A549 (cell line): ENCODE measurements around the gene CC2D1A. TPM values are rescaled to one million over a fixed set of nuclear protein-coding genes. Genes with fewer than 3 reads are reported as not detected.
A peak's percentile ranks its signal among the peaks of the same experiment; 100 is the strongest.

Experiments
- ATAC-seq, 2 experiments: fragments of 200-7000 bp in 1 of 2; fragments of >200 bp in 1 of 2; cut with Nextera tagmentation in 1 of 2; cut with Tn5 transposase in 1 of 2; 3 replicates each; pipeline versions ENCODE4 v1.8.0 to v1.9.1; 2018 to 2020; ENCODE audit warnings: mild to moderate bottlenecking in 1 of 2, moderate library complexity in 1 of 2
- CTCF ChIA-PET: fragments of 300-600 bp; sonication (Branson Sonifier 250); formaldehyde crosslinking; extraction: SDS; loops from one replicate; lab custom pipeline; 2021; ENCODE audit warnings: antibody characterized with exemption, inconsistent platforms; lab: Yijun Ruan, JAX
- POLR2A ChIA-PET: fragments of 350-600 bp; formaldehyde crosslinking; extraction: SDS; loops from one replicate; lab custom pipeline; 2021; ENCODE audit warnings: antibody characterized with exemption, inconsistent platforms; lab: Yijun Ruan, JAX
- DNase-seq, 2 experiments: peaks; one replicate each; pipeline versions ENCODE4 v3.0.0 to v3.0.0-alpha.2; 2011 to 2016; ENCODE audit warnings: low read depth in 1 of 2, low spot score in 1 of 2
- FAIRE-seq: peaks from 2 replicates; lab custom pipeline; 2011; peaks lifted over from hg19 to GRCh38; lab: Jason Lieb, UNC
- H3K27ac ChIP-seq, 2 experiments: fragments of >200 bp; sonication (Bioruptor Twin); formaldehyde crosslinking; 3 replicates each; pipeline ENCODE4 v1.5.1; 2016 to 2017
- H3K4me1 ChIP-seq: fragments of >200 bp; sonication (Bioruptor Twin); formaldehyde crosslinking; 3 replicates; pipeline ENCODE4 v1.6.1; 2016
- H3K4me2 ChIP-seq: fragments of >200 bp; sonication (Bioruptor Twin); formaldehyde crosslinking; 3 replicates; pipeline ENCODE4 v1.6.1; 2016
- H3K4me3 ChIP-seq: fragments of >200 bp; sonication (Bioruptor Twin); formaldehyde crosslinking; 3 replicates; pipeline ENCODE4 v1.5.1; 2016
- H3K9me3 ChIP-seq: fragments of >200 bp; sonication (Bioruptor Twin); formaldehyde crosslinking; 3 replicates; pipeline ENCODE4 v1.6.1; 2016
- ATOH8 ChIP-seq: fragments of 250-450 bp; sonication (Bioruptor Pico); IDR thresholded peaks from 2 replicates; pipeline ENCODE4 v1.5.0; 2020; ENCODE audit warnings: low read depth, mild to moderate bottlenecking, moderate library complexity
- BCL3 ChIP-seq: fragments of >200 bp; sonication (Bioruptor Twin); formaldehyde crosslinking; IDR thresholded peaks from 3 replicates; pipeline ENCODE4 v1.6.1; 2016
- CTCF ChIP-seq: fragments of >200 bp; sonication (Bioruptor Twin); formaldehyde crosslinking; IDR thresholded peaks from 3 replicates; pipeline ENCODE4 v1.5.1; 2016
- EHMT2 ChIP-seq: fragments of 200-600 bp; sonication (generic); IDR thresholded peaks from 2 replicates; pipeline ENCODE4 v1.6.1; 2016; ENCODE audit warnings: antibody characterized with exemption, low read depth, mild to moderate bottlenecking, moderate library complexity
- ELK1 ChIP-seq: fragments of 150-350 bp; IDR thresholded peaks from 2 replicates; pipeline ENCODE4 v1.6.1; 2014; ENCODE audit warnings: low read depth, mild to moderate bottlenecking, low read length
- FOXS1 ChIP-seq: fragments of 250-450 bp; sonication (Bioruptor Pico); IDR thresholded peaks from 2 replicates; pipeline ENCODE4 v1.5.0; 2020; ENCODE audit warnings: mild to moderate bottlenecking, moderate library complexity
- HEYL ChIP-seq: fragments of 250-450 bp; sonication (Bioruptor Pico); IDR thresholded peaks from 2 replicates; pipeline ENCODE4 v1.8.0; 2021; ENCODE audit warnings: mild to moderate bottlenecking, moderate library complexity
- HMGXB4 ChIP-seq: fragments of 250-450 bp; sonication (Bioruptor Pico); IDR thresholded peaks from 2 replicates; pipeline ENCODE4 v1.5.0; 2021; ENCODE audit warnings: mild to moderate bottlenecking, moderate library complexity, borderline replicate concordance
- HOXA7 ChIP-seq: fragments of 250-450 bp; sonication (Bioruptor Pico); IDR thresholded peaks from 2 replicates; pipeline ENCODE4 v1.5.0; 2020; ENCODE audit warnings: mild to moderate bottlenecking, moderate library complexity
- HOXB13 ChIP-seq: fragments of 250-450 bp; sonication (Bioruptor Pico); IDR thresholded peaks from 2 replicates; pipeline ENCODE4 v1.5.0; 2020; ENCODE audit warnings: low read depth, mild to moderate bottlenecking, moderate library complexity
- KDM1A ChIP-seq: fragments of 200-600 bp; sonication (generic); IDR thresholded peaks from 2 replicates; pipeline ENCODE4 v1.6.1; 2016; ENCODE audit warnings: low read depth, mild to moderate bottlenecking
- MAFK ChIP-seq: fragments of 450-650 bp; IDR thresholded peaks from 2 replicates; pipeline ENCODE4 v1.6.1; 2014; ENCODE audit not compliant: partially characterized antibody
- MAZ ChIP-seq: fragments of 150-350 bp; IDR thresholded peaks from 2 replicates; pipeline ENCODE4 v1.6.1; 2014; ENCODE audit warnings: antibody characterized with exemption, low read depth, low read length, borderline replicate concordance
- MYC ChIP-seq: IDR thresholded peaks from 2 replicates; pipeline ENCODE4 v1.6.1; 2012; ENCODE audit warnings: mild to moderate bottlenecking, inconsistent platforms, low read length, improper control_type of control experiment, borderline replicate concordance
- PBX3 ChIP-seq: IDR thresholded peaks from 2 replicates; pipeline ENCODE4 v1.6.1; 2012
- POLR2A ChIP-seq: IDR thresholded peaks from 2 replicates; pipeline ENCODE4 v1.6.1; 2012; ENCODE audit warnings: mild to moderate bottlenecking, low read length
- POLR2AphosphoS2 ChIP-seq: conservative IDR thresholded peaks from 2 replicates; pipeline ENCODE4 v1.6.1; 2012; ENCODE audit warnings: low read length, improper control_type of control experiment, inconsistent platforms
- RAD21 ChIP-seq, 2 experiments: fragments of >200 bp in 1 of 2; sonication (Bioruptor Twin) in 1 of 2; formaldehyde crosslinking in 1 of 2; IDR thresholded peaks in 1 of 2; conservative IDR thresholded peaks in 1 of 2; 2 replicates in 1 of 2; 3 replicates in 1 of 2; pipeline ENCODE4 v1.6.1; 2012 to 2018; ENCODE audit warnings: inconsistent platforms in 1 of 2
- RFX5 ChIP-seq: fragments of 450-650 bp; IDR thresholded peaks from 2 replicates; pipeline ENCODE4 v1.7.1; 2014; ENCODE audit warnings: antibody characterized with exemption, mild to moderate bottlenecking, moderate library complexity
- SMC3 ChIP-seq: fragments of >200 bp; sonication (Bioruptor Twin); formaldehyde crosslinking; IDR thresholded peaks from 3 replicates; pipeline ENCODE4 v1.6.1; 2018; ENCODE audit warnings: inconsistent platforms
- TP53 ChIP-seq: fragments of 250-450 bp; sonication (Bioruptor Pico); IDR thresholded peaks from 2 replicates; pipeline ENCODE4 v1.5.0; 2021; ENCODE audit warnings: mild to moderate bottlenecking, moderate library complexity
- ZFP36 ChIP-seq: fragments of 450-650 bp; IDR thresholded peaks from 2 replicates; pipeline ENCODE4 v1.6.1; 2014; ENCODE audit warnings: borderline replicate concordance; ENCODE audit not compliant: partially characterized antibody
- WGBS: methylation state at CpG from one replicate; pipeline ENCODE4 v1.1.6; 2017; ENCODE audit errors: missing lambda C conversion rate; 5-methylcytosine and 5-hydroxymethylcytosine counted together
- polyA plus RNA-seq, 4 experiments: library from polyadenylated mRNA; depleted of rRNA in 3 of 4; stranded (reverse); fragments of >200 nt; fragmentation: RNase III in 1 of 4; extraction: RNeasy Plus Mini Kit Qiagen cat#74134 plus additional on column Dnase treatment in 1 of 4; gene quantifications; 2 replicates in 3 of 4; 3 replicates in 1 of 4; pipeline ENCODE4 v1.2.3, GENCODE V29; 2011 to 2017

The CC2D1A gene
- polyA plus RNA-seq, 2 of the 4 experiments (the other 2 are of a cell fraction), result 4.8 to 13.9 TPM

GRCh38 chr19:13914777-13915176 is 8.8 kb downstream of the CC2D1A start:
- no peak for TF ChIP-seq SMC3
- TF ChIP-seq MAZ, result no peak
- no peak for TF ChIP-seq ATOH8
- TF ChIP-seq HOXA7 (CRISPR knock-in tag), result no peak
- TF ChIP-seq HMGXB4 (CRISPR knock-in tag), result no peak
- TF ChIP-seq BCL3, result no peak
- no peak for TF ChIP-seq POLR2A
- no peak for TF ChIP-seq EHMT2
- TF ChIP-seq ZFP36, result no peak
- no peak for TF ChIP-seq RFX5
- no peak for TF ChIP-seq RAD21 (conservative IDR thresholded peaks at IDR 0.05 in 1 of 2, IDR thresholded peaks at IDR 0.05 in 1 of 2)
- POLR2A ChIA-PET, result no interaction called here
- no peak for FAIRE-seq

GRCh38 chr19:13917888-13918406 is 11.9 kb downstream of the CC2D1A start:
- H3K4me1 ChIP-seq, result no peaks in the 10 kb centered on the region
- TF ChIP-seq POLR2AphosphoS2 (no peak), PBX3 (no peak), KDM1A (peak; percentile 54; the same call in 1 of the 2 replicates), HEYL (CRISPR knock-in tag) (no peak)
- no peak for ATAC-seq
- ChIA-PET POLR2A (no interaction called here), CTCF (interaction anchor here (0.7 to 0.9 kb wide), 2 partner anchors 61 to 141 kb away, joined by 3 to 4 read pairs; no protein-coding TSS in a partner anchor)
- FAIRE-seq, result no peak
- H3K9me3 ChIP-seq, result no peaks in the 10 kb centered on the region
- 90% methylated on average over 14 of the region's 14 CpGs for WGBS
- H3K4me3 ChIP-seq, result no peak overlapping the region
- no peak for DNase-seq
- H3K27ac ChIP-seq, result no peak overlapping the region
- H3K4me2 ChIP-seq, result no peak overlapping the region

More at GRCh38 chr19:13914777-13915176, 8.8 kb downstream of the CC2D1A start:
- DNase-seq (no peak), ATAC-seq (no peak)
- H3K4me2 ChIP-seq, result no peak overlapping the region
- no peak overlapping the region for H3K4me3 ChIP-seq
- H3K9me3 ChIP-seq, result no peaks in the 10 kb centered on the region
- H3K27ac ChIP-seq, result no peak overlapping the region
- 81% methylated on average over 3 of the region's 3 CpGs for WGBS
- no peaks in the 10 kb centered on the region for H3K4me1 ChIP-seq
- CTCF ChIA-PET, result interaction anchor here (1.2 kb wide), 1 partner anchor 10 kb away, joined by 6 read pairs; no protein-coding TSS in a partner anchor

- ATAC-seq (no peak), FAIRE-seq (no peak), DNase-seq (no peak)
- CTCF ChIA-PET, result interaction anchor here (0.7 to 0.9 kb wide), 2 partner anchors 60 to 140 kb away, joined by 3 to 4 read pairs; no protein-coding TSS in a partner anchor
- Histone ChIP-seq H3K9me3 (no peaks in the 10 kb centered on the region), H3K27ac (no peak overlapping the region), H3K4me3 (no peak overlapping the region), H3K4me2 (no peak overlapping the region), H3K4me1 (no peaks in the 10 kb centered on the region)
- 97% methylated on average over 16 of the region's 34 CpGs for WGBS
- POLR2A ChIA-PET, result no interaction called here
- TF ChIP-seq HOXA7 (CRISPR knock-in tag) (no peak), CTCF (no peak), TP53 (CRISPR knock-in tag) (no peak), ELK1 (no peak), POLR2A (no peak), MAFK (no peak), HOXB13 (CRISPR knock-in tag) (no peak), HEYL (CRISPR knock-in tag) (no peak), MYC (no peak), HMGXB4 (CRISPR knock-in tag) (no peak), FOXS1 (CRISPR knock-in tag) (no peak)
Measured at GRCh38 chr19:13918726-13919411, 12.9 kb downstream of the CC2D1A start.
